CD4-positive, alpha-beta T cell (primary cell): ENCODE results near the gene TNIP2. TPM values are rescaled to one million over a fixed set of nuclear protein-coding genes. Genes with fewer than 3 reads are reported as not detected.

ENCODE experiments used
- ATAC-seq: fragments of 200-7000 bp; cut with Tn5 transposase; one replicate; pipeline ENCODE4 v1.10.0; 2022; ENCODE audit warnings: mild to moderate bottlenecking; ENCODE audit not compliant: poor library complexity
- CTCF ChIA-PET: fragments of 350-600 bp; sonication (Branson Sonifier 250); formaldehyde crosslinking; loops from one replicate; lab custom pipeline; 2021; ENCODE audit warnings: antibody characterized with exemption, inconsistent platforms; lab: Charles Lee
- POLR2A ChIA-PET: fragments of 350-600 bp; sonication (Branson Sonifier 250); formaldehyde crosslinking; loops from one replicate; lab custom pipeline; 2021; ENCODE audit warnings: antibody characterized with exemption, inconsistent platforms; lab: Charles Lee
- DNase-seq, 14 experiments: peaks; one replicate each; pipeline ENCODE4 v3.0.0-alpha.2; 2013 to 2020; ENCODE audit warnings: mixed read lengths in 2 of 14
- H3K27ac ChIP-seq, 2 donors: one replicate each; pipeline versions ENCODE4 v1.5.1 to v1.7.0; 2013; ENCODE audit warnings: low read length in 2 of 2, low read depth in 1 of 2, mild to moderate bottlenecking in 1 of 2
- H3K27me3 ChIP-seq, 2 experiments: 1 replicate in 1 of 2; 2 replicates in 1 of 2; pipeline versions ENCODE4 v1.6.1 to v1.7.0; 2013; ENCODE audit warnings: low read length in 2 of 2, control low read depth in 1 of 2, mild to moderate bottlenecking in 1 of 2, moderate library complexity in 1 of 2; ENCODE audit not compliant: insufficient read depth in 2 of 2, control insufficient read depth in 1 of 2
- H3K36me3 ChIP-seq: one replicate; pipeline ENCODE4 v1.6.1; 2013; ENCODE audit warnings: low read length, control low read depth; ENCODE audit not compliant: insufficient read depth
- H3K4me1 ChIP-seq: one replicate; pipeline ENCODE4 v1.6.1; 2013; ENCODE audit warnings: low read length, control low read depth; ENCODE audit not compliant: insufficient read depth
- H3K4me3 ChIP-seq: one replicate; pipeline ENCODE4 v1.5.1; 2013; ENCODE audit warnings: mild to moderate bottlenecking, low read length, moderate library complexity
- H3K9me3 ChIP-seq, 2 experiments: 1 replicate in 1 of 2; 2 replicates in 1 of 2; pipeline versions ENCODE4 v1.6.1 to v1.7.0; 2013; ENCODE audit warnings: low read length in 2 of 2, mild to moderate bottlenecking in 2 of 2, control low read depth in 1 of 2, moderate library complexity in 1 of 2; ENCODE audit not compliant: control insufficient read depth in 1 of 2, insufficient read depth in 1 of 2
- H3K27ac Mint-ChIP-seq: one replicate; pipeline ENCODE4 v1.8.0; 2020; ENCODE audit warnings: mixed read lengths
- H3K27me3 Mint-ChIP-seq: one replicate; pipeline ENCODE4 v1.8.0; 2021; ENCODE audit warnings: mixed read lengths
- H3K36me3 Mint-ChIP-seq: one replicate; pipeline ENCODE4 v1.8.0; 2021; ENCODE audit warnings: low read depth, mixed read lengths
- H3K4me1 Mint-ChIP-seq: one replicate; pipeline ENCODE4 v1.8.0; 2021; ENCODE audit warnings: low read depth, mixed read lengths
- H3K4me3 Mint-ChIP-seq: one replicate; pipeline ENCODE4 v1.8.0; 2020; ENCODE audit warnings: mild to moderate bottlenecking, mixed read lengths
- H3K9me3 Mint-ChIP-seq: one replicate; pipeline ENCODE4 v1.8.0; 2020; ENCODE audit warnings: mixed read lengths
- CTCF ChIP-seq: fragments of 200-600 bp; IDR thresholded peaks from one replicate; pipeline ENCODE4 v1.8.0; 2022; ENCODE audit warnings: antibody characterized with exemption, mild to moderate bottlenecking
- intact Hi-C, 2 experiments: fragments of 100-400 bp; cut with DNase I in 1 of 2; cut with micrococcal nuclease in 1 of 2; formaldehyde crosslinking; loops; one replicate each; pipeline versions ENCODE4 v1.15.1 to v1.9.0; 2023 to 2025; cut with DNase I, micrococcal nuclease
- total RNA-seq, 174 experiments: library from RNA in 2 of 174; stranded (reverse) in 2 of 174; gene quantifications; one replicate each; pipeline ENCODE4 v1.2.3 and lab custom pipeline; 2021 to 2026

Gene TNIP2
- total RNA-seq, 2 experiments from 2014 or later = 43.8 to 49.1 TPM

- Histone ChIP-seq H3K9me3 (no peaks in the 10 kb centered on the region), H3K4me1 (peaks cover 60% of the 10 kb centered on the region), H3K27me3 (no peaks in the 10 kb centered on the region), H3K36me3 (no peaks in the 10 kb centered on the region), H3K27ac (peak overlapping the region; percentile 86 to 87), H3K4me3 (no peak overlapping the region)
- Mint-ChIP-seq H3K9me3 (peaks cover 6% of the 10 kb centered on the region), H3K36me3 (no peaks in the 10 kb centered on the region), H3K27ac (peak overlapping the region; percentile 93), H3K4me1 (peaks cover 47% of the 10 kb centered on the region), H3K4me3 (peak overlapping the region; percentile 1), H3K27me3 (no peaks in the 10 kb centered on the region)
- CTCF ChIA-PET = interaction anchor here (1.0 to 1.3 kb wide), 2 partner anchors 23 to 167 kb away, joined by 3 to 6 read pairs; no protein-coding TSS in a partner anchor
- DNase-seq (no peak), ATAC-seq (no peak)
- no peak for TF ChIP-seq CTCF
- intact Hi-C loops = no loop called here
- POLR2A ChIA-PET = interaction anchor here (1.0 to 3.7 kb wide), 4 partner anchors 12 to 176 kb away, joined by 4 to 24 read pairs (median 6); partner anchors contain the start of genes GRK4 and NOP14
These were observed 30.7 kb upstream of the TNIP2 start for GRCh38 chr4:2786794-2787229.

DNA sequence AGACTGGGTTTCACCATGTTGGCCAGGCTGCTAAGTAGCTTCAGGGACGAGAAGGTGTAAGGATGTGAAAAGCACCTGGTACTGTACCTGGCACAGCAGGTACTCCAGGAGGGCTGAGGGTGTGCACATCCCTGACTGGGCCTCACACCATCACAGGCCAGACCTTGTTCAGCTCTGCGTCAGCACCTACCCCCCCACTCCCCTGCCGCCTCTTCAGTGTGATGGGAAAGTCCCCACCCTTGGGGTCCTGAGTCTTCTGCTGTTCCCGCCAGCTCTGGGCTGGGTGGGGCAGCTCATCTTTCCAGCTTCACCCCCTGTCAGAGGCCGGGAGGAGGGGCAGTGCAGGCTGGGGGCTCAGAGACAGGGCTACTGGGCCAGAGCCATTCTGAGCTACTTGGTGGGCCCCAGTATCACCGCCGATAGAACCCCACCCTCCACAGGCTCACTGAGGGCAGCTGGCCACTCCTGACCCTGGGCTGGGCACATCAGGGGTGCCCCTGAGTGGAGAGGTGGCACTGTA is 30.1 kb upstream of the TNIP2 start:
- Histone ChIP-seq H3K4me1 (peaks cover 54% of the 10 kb centered on the region), H3K27me3 (no peaks in the 10 kb centered on the region), H3K9me3 (no peaks in the 10 kb centered on the region), H3K36me3 (no peaks in the 10 kb centered on the region), H3K27ac (peak overlapping the region; percentile 86 to 87), H3K4me3 (no peak overlapping the region)
- no peaks in the 10 kb centered on the region for H3K27me3 Mint-ChIP-seq
- DNase-seq (peak in 9 of 14 experiments; percentile 40 to 90 (median 54)), ATAC-seq (peak; percentile 74)
- no peak for TF ChIP-seq CTCF
- CTCF ChIA-PET = interaction anchor here (1.0 to 1.3 kb wide), 3 partner anchors 22 to 168 kb away, joined by 3 to 6 read pairs (median 3); no protein-coding TSS in a partner anchor
- H3K36me3 Mint-ChIP-seq = no peaks in the 10 kb centered on the region
- intact Hi-C loops = no loop called here
- peaks cover 47% of the 10 kb centered on the region for H3K4me1 Mint-ChIP-seq
- POLR2A ChIA-PET = interaction anchor here (1.0 to 3.7 kb wide), 5 partner anchors 13 to 177 kb away, joined by 3 to 24 read pairs (median 6); partner anchors contain the start of genes GRK4 and NOP14
- peaks cover 6% of the 10 kb centered on the region for H3K9me3 Mint-ChIP-seq
- H3K27ac Mint-ChIP-seq = peak overlapping the region; percentile 93
- peak overlapping the region; percentile 45 for H3K4me3 Mint-ChIP-seq

DNA sequence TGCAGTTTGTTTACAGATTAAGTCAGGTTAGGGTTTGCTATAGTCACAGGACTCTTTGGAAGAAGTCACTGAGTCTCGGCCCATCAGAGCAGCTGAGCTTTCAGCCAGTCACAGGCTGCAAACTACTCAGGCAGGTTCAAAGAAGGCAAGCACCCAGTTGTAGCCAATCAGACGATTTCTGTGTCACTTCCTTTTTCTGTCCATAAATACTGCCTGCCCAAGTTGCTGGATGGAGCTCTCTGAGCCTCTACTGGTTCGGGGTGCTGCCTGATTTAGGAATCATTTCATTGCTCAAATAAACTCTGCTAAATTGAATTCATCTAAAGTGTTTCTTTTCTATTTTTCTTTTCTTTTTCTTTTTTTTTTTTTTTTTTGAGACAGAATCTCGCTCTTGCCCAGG is 29.5 kb upstream of the TNIP2 start:
- ChIA-PET CTCF (interaction anchor here (1.0 to 1.3 kb wide), 3 partner anchors 21 to 169 kb away, joined by 3 to 6 read pairs (median 3); no protein-coding TSS in a partner anchor), POLR2A (interaction anchor here (0.7 to 3.7 kb wide), 6 partner anchors 13 to 178 kb away, joined by 3 to 24 read pairs (median 6); partner anchors contain the start of genes GRK4 and NOP14)
- Mint-ChIP-seq H3K4me1 (peaks cover 47% of the 10 kb centered on the region), H3K4me3 (no peak overlapping the region), H3K9me3 (peaks cover 6% of the 10 kb centered on the region), H3K36me3 (no peaks in the 10 kb centered on the region), H3K27me3 (no peaks in the 10 kb centered on the region), H3K27ac (peak overlapping the region; percentile 93)
- Histone ChIP-seq H3K27ac (peak overlapping the region; percentile 86 to 87), H3K9me3 (no peaks in the 10 kb centered on the region), H3K36me3 (no peaks in the 10 kb centered on the region), H3K4me1 (peaks cover 49% of the 10 kb centered on the region), H3K4me3 (no peak overlapping the region), H3K27me3 (no peaks in the 10 kb centered on the region)
- no peak for TF ChIP-seq CTCF
- ATAC-seq (peak; percentile 59), DNase-seq (peak in 6 of 14 experiments; percentile 25 to 76 (median 62))
- intact Hi-C loops = no loop called here
